Measurements from ENCODE around the gene ADGRA1. TPM values are rescaled to one million over a fixed set of nuclear protein-coding genes. Genes with fewer than 3 reads are reported as not detected.

The ADGRA1 gene
- total RNA-seq, 4 donors from 2014 or later = 0.13 to 0.40 (median 0.29) TPM

GRCh38 chr10:133097418-133097817 is 9.7 kb downstream of the ADGRA1 start:
- no peaks in the 10 kb centered on the region for H3K9me3 ChIP-seq
- no peak for DNase-seq
- TF ChIP-seq POLR2A (IDR thresholded peaks at IDR 0.05) (no peak), CTCF (IDR thresholded peaks at IDR 0.05) (no peak)

GRCh38 chr10:133097961-133098360 is 10.2 kb downstream of the ADGRA1 start:
- WGBS, 2 donors = 74 to 89% methylated on average over 10 to 11 of the region's 11 CpGs
- no peaks in the 10 kb centered on the region for H3K4me1 ChIP-seq
- no peaks in the 10 kb centered on the region for H3K27me3 ChIP-seq
- H3K4me3 ChIP-seq (replicated peaks in 1 of 3) = no peak overlapping the region
- DNase-seq = no peak
- no peak for TF ChIP-seq POLR2A (IDR thresholded peaks at IDR 0.05)
- TF ChIP-seq CTCF (IDR thresholded peaks at IDR 0.05) = no peak
- no peak overlapping the region for H3K27ac ChIP-seq
- H3K9me3 ChIP-seq = no peaks in the 10 kb centered on the region
- intact Hi-C loops (cut with DNase I) = no loop called here
- no peaks in the 10 kb centered on the region for H3K36me3 ChIP-seq

More at GRCh38 chr10:133097418-133097817, 9.7 kb downstream of the ADGRA1 start:
- H3K36me3 ChIP-seq = no peaks in the 10 kb centered on the region
- no peaks in the 10 kb centered on the region for H3K27me3 ChIP-seq
- no peak overlapping the region for H3K27ac ChIP-seq
- no peak overlapping the region for H3K4me3 ChIP-seq (replicated peaks in 1 of 3)
- 83 to 87% methylated on average over 15 to 18 of the region's 18 CpGs for WGBS, 2 donors
- no peaks in the 10 kb centered on the region for H3K4me1 ChIP-seq
- intact Hi-C loops (cut with DNase I) = no loop called here

GRCh38 chr10:133098426-133099124 is 10.9 kb downstream of the ADGRA1 start:
- Histone ChIP-seq H3K27me3 (no peaks in the 10 kb centered on the region), H3K4me1 (no peaks in the 10 kb centered on the region), H3K9me3 (no peaks in the 10 kb centered on the region), H3K27ac (no peak overlapping the region), H3K4me3 (replicated peaks in 1 of 3) (no peak overlapping the region), H3K36me3 (no peaks in the 10 kb centered on the region)
- TF ChIP-seq CTCF (IDR thresholded peaks at IDR 0.05) (no peak), POLR2A (IDR thresholded peaks at IDR 0.05) (no peak)
- DNase-seq = no peak
- whole genome bisulfite sequencing, 2 donors = 82 to 83% methylated on average over 38 to 41 of the region's 44 CpGs
- intact Hi-C loops (cut with DNase I) = no loop called here

- no peak for TF ChIP-seq CTCF (IDR thresholded peaks at IDR 0.05)
- TF ChIP-seq POLR2A (IDR thresholded peaks at IDR 0.05) = no peak
- no peak overlapping the region for H3K27ac ChIP-seq
These were observed 11.8 kb downstream of the ADGRA1 start for GRCh38 chr10:133099571-133099970.

GRCh38 chr10:133100186-133100585 is 12.5 kb downstream of the ADGRA1 start:
- DNase-seq = no peak
- Histone ChIP-seq H3K9me3 (no peaks in the 10 kb centered on the region), H3K27me3 (no peaks in the 10 kb centered on the region), H3K36me3 (no peaks in the 10 kb centered on the region), H3K27ac (no peak overlapping the region), H3K4me1 (no peaks in the 10 kb centered on the region), H3K4me3 (replicated peaks in 1 of 3) (no peak overlapping the region)
- intact Hi-C loops (cut with DNase I) = no loop called here
- WGBS, 2 donors = 89 to 90% methylated on average over 21 to 24 of the region's 24 CpGs
- TF ChIP-seq CTCF (IDR thresholded peaks at IDR 0.05) (no peak), POLR2A (IDR thresholded peaks at IDR 0.05) (no peak)

More at GRCh38 chr10:133099571-133099970, 11.8 kb downstream of the ADGRA1 start:
- Histone ChIP-seq H3K4me3 (replicated peaks in 1 of 3) (no peak overlapping the region), H3K36me3 (no peaks in the 10 kb centered on the region), H3K4me1 (no peaks in the 10 kb centered on the region), H3K9me3 (no peaks in the 10 kb centered on the region), H3K27me3 (no peaks in the 10 kb centered on the region)
- no peak for DNase-seq
- WGBS, 2 donors = 67 to 74% methylated on average over 3 to 5 of the region's 5 CpGs
- intact Hi-C loops (cut with DNase I) = no loop called here
